NCI-H2227 (cell line): ENCODE data around the gene MVK.

Experiments used
- DNase-seq: peaks from one replicate; lab custom pipeline; 2025; ENCODE audit not compliant: unreplicated experiment; lab: John Stamatoyannopoulos, UW

Gene MVK

GRCh38 chr12:109573029-109573913 lies at the start of gene MVK, which contains the start of gene MMAB:
MVK (plus strand) TSS chr12:109573794; CDS start chr12:109574823, 1,029 bp downstream.
MMAB (minus strand) TSS chr12:109573504; CDS start chr12:109573480, 24 bp downstream.
- DNase-seq: peak; percentile 99

- DNase-seq: no peak
Observed at GRCh38 chr12:109524466-109525278, 48.9 kb upstream of the MVK start.

- no peak for DNase-seq
Observed at GRCh38 chr12:109525279-109525585, 48.4 kb upstream of the MVK start.

- DNase-seq: no peak
Observed at GRCh38 chr12:109527489-109528123, 46.0 kb upstream of the MVK start.

- DNase-seq: no peak
Observed at GRCh38 chr12:109529691-109530640, 43.6 kb upstream of the MVK start.

GRCh38 chr12:109531411-109531810 lies 42.2 kb upstream of the MVK start:
- DNase-seq: no peak

- no peak for DNase-seq
Observed at GRCh38 chr12:109532721-109533486, 40.7 kb upstream of the MVK start.

- no peak for DNase-seq
Observed at GRCh38 chr12:109533487-109533740, 40.2 kb upstream of the MVK start.

- no peak for DNase-seq
Observed at GRCh38 chr12:109534456-109534855, 39.1 kb upstream of the MVK start.

- no peak for DNase-seq
Observed at GRCh38 chr12:109535231-109535862, 38.2 kb upstream of the MVK start.

- DNase-seq: no peak
Observed at GRCh38 chr12:109535863-109536250, 37.7 kb upstream of the MVK start.

GRCh38 chr12:109537136-109537535 lies 36.5 kb upstream of the MVK start:
- DNase-seq: no peak

- DNase-seq: no peak
Observed at GRCh38 chr12:109538191-109538863, 35.3 kb upstream of the MVK start.

- DNase-seq: no peak
Observed at GRCh38 chr12:109539508-109539907, 34.1 kb upstream of the MVK start.

- no peak for DNase-seq
Observed at GRCh38 chr12:109540526-109541412, 32.8 kb upstream of the MVK start.

- no peak for DNase-seq
Observed at GRCh38 chr12:109541413-109541726, 32.2 kb upstream of the MVK start.

GRCh38 chr12:109542014-109542413 lies 31.6 kb upstream of the MVK start:
- DNase-seq: no peak

GRCh38 chr12:109542876-109543275 lies 30.7 kb upstream of the MVK start:
- DNase-seq: no peak
